DMS53 treated with DMSO at 0.1 percent for 48 hours (cell line): Measurements from ENCODE around the gene PLCB3.
A peak's percentile ranks its signal among the peaks of the same experiment; 100 is the strongest.

Experiments used
- DNase-seq: peaks from one replicate; lab custom pipeline; 2025; ENCODE audit not compliant: unreplicated experiment; lab: John Stamatoyannopoulos, UW

PLCB3 gene

GRCh38 chr11:64251016-64251752 is at the start of gene PLCB3:
TSS of gene PLCB3 (plus strand) at chr11:64251530. CDS start at chr11:64251650, 120 bp downstream.
- DNase-seq: no peak

DNA sequence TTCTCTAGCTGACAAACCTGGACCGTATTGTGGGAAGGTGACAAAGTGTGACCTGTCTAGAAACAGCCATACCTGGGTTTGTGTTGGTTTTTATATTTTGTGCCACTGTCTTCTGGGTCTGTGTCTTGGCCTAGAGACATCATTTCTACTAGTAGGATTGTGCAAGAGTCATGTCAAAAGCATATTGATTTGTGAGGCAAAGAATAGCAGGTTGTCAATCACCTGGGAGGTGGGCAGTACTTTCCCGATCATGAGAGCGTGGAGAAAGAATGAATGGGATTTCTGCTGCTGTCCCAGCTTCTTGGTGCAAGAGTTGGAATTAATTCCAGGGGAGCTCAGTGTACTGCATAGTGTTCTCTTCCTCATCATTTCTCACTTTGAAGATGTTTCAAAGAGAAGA is 49.8 kb upstream of the PLCB3 start:
- DNase-seq: no peak

DNA sequence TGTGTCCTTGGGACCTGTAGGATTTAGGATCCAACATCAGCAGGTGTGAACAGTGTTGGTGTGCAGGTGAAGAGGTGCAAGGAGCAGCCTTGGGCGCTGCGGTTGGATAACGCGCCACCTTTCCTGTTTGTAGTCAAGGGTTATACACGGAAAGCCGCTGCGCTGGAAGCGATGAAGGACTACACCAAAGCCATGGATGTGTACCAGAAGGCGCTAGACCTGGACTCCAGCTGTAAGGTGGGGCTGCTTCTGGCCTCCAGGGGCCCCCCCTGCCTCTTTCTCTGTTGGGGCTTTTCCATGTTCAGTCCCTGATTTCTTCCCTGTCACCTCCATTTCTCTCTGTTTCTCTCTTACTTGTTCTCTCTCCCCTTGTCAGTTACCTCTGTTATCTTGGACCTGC is 48.3 kb upstream of the PLCB3 start:
- no peak for DNase-seq

GRCh38 chr11:64203421-64204079 is 47.8 kb upstream of the PLCB3 start:
- no peak for DNase-seq

- no peak for DNase-seq
Observed at GRCh38 chr11:64204080-64204440, 47.3 kb upstream of the PLCB3 start.

GRCh38 chr11:64204464-64204989 is 46.8 kb upstream of the PLCB3 start:
- DNase-seq: peak; percentile 66

GRCh38 chr11:64206457-64207255 is 44.7 kb upstream of the PLCB3 start, which contains the start of gene FERMT3:
TSS of gene FERMT3 (plus strand) at chr11:64206721. CDS start at chr11:64207365, 644 bp downstream.
- no peak for DNase-seq

DNA sequence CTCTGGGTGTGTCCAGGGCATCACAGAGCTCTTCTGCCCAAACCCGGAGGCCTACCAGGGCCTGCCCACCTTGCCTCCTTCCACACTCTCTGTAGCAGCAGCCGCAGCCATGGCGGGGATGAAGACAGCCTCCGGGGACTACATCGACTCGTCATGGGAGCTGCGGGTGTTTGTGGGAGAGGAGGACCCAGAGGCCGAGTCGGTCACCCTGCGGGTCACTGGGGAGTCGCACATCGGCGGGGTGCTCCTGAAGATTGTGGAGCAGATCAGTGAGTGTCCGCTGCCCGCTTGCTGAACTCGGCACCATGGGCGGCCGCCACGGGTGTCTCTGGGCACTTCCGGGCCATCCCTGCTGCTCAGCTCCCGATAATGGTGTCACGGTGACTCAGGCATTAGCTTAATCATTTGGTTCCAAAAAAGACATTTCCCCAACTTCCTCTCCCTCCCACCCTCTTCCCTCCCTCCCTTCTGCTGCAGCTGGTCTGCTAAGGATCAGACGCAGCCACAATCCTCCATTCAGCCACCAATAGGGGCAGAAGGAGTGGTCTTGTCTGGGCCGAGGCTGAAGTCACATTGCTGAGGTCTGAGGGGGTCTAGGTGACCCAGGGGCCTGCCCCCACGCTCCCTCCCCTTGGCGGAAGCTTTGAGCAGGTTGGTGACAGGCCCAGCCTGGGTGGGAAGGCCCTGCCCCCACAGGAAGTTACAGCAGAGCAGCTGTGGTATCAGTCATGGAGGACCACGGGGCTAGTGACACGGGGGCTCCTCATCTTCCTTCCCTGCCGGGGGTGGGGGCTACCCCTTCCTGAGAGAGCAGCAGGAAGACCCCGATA is 43.9 kb upstream of the PLCB3 start:
- no peak for DNase-seq

DNA sequence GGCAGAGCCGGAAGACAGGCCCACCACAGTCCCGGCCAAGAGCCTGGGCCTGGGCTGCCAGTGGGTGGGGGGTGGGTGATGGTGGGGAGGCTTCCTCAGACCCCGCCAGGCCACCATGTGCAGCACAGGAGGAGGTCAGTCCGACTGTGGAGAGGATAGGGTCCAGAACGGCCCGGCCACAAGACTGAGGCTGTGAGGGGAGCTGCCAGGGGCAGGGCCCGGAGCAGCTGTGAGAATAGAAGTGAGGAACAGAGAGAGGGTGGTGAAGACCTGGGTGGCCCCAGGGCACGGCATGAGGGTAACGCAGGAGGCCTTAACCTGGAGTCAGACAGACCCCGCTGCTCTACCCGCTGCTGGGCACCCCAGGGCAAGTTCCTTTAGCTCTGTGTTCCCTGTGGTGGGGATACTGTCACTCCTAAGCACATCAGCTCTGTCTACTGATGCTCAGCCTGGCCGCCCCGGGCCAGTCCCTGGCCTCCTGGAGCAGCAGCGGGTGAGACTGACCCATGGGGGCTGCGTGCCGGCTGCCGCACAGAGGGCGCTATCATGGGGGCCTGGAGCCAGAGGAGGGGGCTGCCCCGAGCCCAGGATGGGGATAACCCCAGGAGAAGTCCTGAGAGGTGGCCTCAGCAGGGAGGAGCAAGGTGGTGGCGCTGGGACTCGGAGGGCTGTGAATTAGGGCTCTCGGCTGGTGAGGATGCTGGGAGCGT is 43.1 kb upstream of the PLCB3 start:
- DNase-seq: no peak

DNA sequence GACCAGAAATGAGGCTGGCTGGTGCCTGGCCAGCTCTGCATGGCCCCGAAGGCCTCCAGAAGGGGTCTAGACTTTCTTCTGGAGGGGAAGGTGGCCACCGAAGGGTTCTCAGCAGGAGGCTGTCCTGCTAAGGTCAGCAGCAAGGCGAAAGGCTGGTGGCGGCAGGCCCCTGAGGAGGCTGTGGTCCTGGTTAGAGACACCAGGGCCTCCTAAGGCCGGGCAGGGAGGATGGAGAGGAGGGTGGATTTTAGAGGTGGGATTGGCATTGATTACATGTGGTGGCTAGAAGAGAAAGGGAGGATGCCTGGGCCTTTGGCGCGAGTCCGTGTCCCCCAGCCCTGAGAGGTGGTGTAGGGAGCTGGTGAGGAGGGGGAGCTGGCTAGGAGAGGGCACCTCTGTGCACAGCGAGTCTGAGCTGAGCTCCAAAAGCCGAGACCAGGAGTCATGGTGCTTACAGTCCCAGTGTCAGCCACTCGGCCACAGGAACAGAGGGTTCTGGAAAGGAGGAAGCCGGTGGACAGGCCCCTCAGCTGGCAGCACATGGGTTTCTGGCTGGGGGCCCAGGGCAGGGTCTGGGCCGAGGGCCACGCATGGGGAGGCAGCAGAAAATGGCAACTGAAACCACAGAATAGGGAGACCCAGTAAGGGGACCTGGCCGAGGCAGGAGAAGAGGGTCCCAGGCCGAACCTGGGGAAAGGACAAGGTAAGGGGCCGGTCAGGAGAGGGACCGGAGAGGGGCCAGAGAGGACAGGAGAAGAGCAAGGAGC is 42.4 kb upstream of the PLCB3 start:
- DNase-seq: no peak

- DNase-seq: no peak
Observed at GRCh38 chr11:64209563-64209843, 41.8 kb upstream of the PLCB3 start.

- no peak for DNase-seq
Observed at GRCh38 chr11:64210301-64211020, 40.9 kb upstream of the PLCB3 start.

DNA sequence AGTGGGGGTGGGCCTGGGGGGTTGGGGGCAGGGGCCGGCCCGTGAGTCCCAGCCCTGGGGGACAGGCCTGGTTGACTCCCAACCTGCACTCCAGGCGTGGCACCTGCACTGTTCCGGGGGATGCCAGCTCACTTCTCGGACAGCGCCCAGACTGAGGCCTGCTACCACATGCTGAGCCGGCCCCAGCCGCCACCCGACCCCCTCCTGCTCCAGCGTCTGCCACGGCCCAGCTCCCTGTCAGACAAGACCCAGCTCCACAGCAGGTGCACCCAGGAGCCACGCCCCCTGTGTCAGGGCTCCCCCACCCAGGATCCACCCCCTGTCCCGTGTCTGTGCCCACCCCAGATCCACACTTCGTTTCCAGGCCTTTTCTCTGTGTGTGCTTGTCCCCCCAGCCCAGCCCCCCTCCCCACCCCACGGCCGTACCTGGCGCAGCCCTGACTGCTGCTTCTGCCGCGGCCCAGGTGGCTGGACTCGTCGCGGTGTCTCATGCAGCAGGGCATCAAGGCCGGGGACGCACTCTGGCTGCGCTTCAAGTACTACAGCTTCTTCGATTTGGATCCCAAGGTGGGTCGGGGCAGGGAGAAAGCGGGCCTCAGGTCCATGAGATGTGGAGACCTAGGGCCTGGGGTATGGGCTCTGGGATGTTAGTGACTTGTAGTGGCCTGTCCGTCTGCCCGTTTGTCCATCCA is 40.0 kb upstream of the PLCB3 start:
- no peak for DNase-seq

GRCh38 chr11:64216879-64217278 is 34.5 kb upstream of the PLCB3 start:
- no peak for DNase-seq

GRCh38 chr11:64218628-64219353 is 32.5 kb upstream of the PLCB3 start:
- DNase-seq: no peak

GRCh38 chr11:64219354-64219684 is 32.0 kb upstream of the PLCB3 start:
- DNase-seq: no peak

DNA sequence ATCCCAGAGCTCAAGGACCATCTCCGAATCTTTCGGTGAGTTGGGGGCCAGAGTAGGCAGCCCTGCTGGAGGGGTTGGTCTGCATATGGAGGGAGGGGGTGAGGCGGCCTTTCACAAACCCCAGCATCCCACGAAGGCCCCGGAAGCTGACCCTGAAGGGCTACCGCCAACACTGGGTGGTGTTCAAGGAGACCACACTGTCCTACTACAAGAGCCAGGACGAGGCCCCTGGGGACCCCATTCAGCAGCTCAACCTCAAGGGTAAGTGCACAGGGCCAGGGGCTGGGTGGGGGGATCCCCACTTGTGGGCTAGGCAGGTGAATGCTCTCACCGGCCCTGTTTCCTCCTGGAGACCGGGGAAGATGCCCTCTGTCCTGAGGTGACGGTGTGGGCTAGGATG is 31.6 kb upstream of the PLCB3 start:
- DNase-seq: no peak

DNA sequence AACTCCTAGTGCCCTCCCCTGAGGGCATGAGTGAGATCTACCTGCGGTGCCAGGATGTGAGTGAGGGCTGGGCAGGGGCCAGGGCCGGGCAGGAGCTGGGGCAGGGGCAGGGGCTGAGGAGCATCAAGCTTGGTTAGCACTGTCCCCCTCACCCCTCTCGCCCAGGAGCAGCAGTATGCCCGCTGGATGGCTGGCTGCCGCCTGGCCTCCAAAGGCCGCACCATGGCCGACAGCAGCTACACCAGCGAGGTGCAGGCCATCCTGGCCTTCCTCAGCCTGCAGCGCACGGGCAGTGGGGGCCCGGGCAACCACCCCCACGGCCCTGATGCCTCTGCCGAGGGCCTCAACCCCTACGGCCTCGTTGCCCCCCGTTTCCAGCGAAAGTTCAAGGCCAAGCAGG is 31.1 kb upstream of the PLCB3 start:
- DNase-seq: no peak
